ENCODE measurements around the gene UBA1.

The UBA1 gene

GRCh38 chrX:47193475-47194193, at the start of gene UBA1:
TSS of gene UBA1 (plus strand) at chrX:47193829. CDS start at chrX:47198803, 4,974 bp downstream.
- H3K9ac ChIP-seq (ENCODE audit: low read depth, low read length), result peak within 1 kb of the TSS; percentile 94
- H3K4me3 ChIP-seq (ENCODE audit: low read depth, low read length), result peak within 1 kb of the TSS; percentile 96
- peaks cover 24% of the 10 kb centered on the region for H3K36me3 ChIP-seq (ENCODE audit: control insufficient read depth, insufficient read depth, low read length)
- no peaks in the 10 kb centered on the region for H3K9me3 ChIP-seq (ENCODE audit: control insufficient read depth, insufficient read depth, low read length)
- H3K27me3 ChIP-seq (ENCODE audit: control insufficient read depth, insufficient read depth, low read length), result peaks cover 5% of the 10 kb centered on the region
- peaks cover 18% of the 10 kb centered on the region for H3K4me1 ChIP-seq (ENCODE audit: control insufficient read depth, insufficient read depth, low read length)

GRCh38 chrX:47143894-47144625, 49.6 kb upstream of the UBA1 start:
- H3K9ac ChIP-seq (ENCODE audit: low read depth, low read length), result peak overlapping the region; percentile 90
- H3K4me3 ChIP-seq (ENCODE audit: low read depth, low read length), result peak overlapping the region; percentile 81
- peaks cover 12% of the 10 kb centered on the region for H3K36me3 ChIP-seq (ENCODE audit: control insufficient read depth, insufficient read depth, low read length)
- no peaks in the 10 kb centered on the region for H3K27me3 ChIP-seq (ENCODE audit: control insufficient read depth, insufficient read depth, low read length)
- no peaks in the 10 kb centered on the region for H3K9me3 ChIP-seq (ENCODE audit: control insufficient read depth, insufficient read depth, low read length)
- peaks cover 7% of the 10 kb centered on the region for H3K4me1 ChIP-seq (ENCODE audit: control insufficient read depth, insufficient read depth, low read length)

GRCh38 chrX:47144626-47145394, 48.8 kb upstream of the UBA1 start, which contains the start of the genes NDUFB11 and RBM10:
TSS of gene NDUFB11 (minus strand) at chrX:47144702. CDS start at chrX:47144679, 23 bp downstream.
TSS of gene RBM10 (plus strand) at chrX:47145221. CDS start at chrX:47147482, 2,261 bp downstream.
- peaks cover 12% of the 10 kb centered on the region for H3K36me3 ChIP-seq (ENCODE audit: control insufficient read depth, insufficient read depth, low read length)
- H3K27me3 ChIP-seq (ENCODE audit: control insufficient read depth, insufficient read depth, low read length), result no peaks in the 10 kb centered on the region
- peaks cover 7% of the 10 kb centered on the region for H3K4me1 ChIP-seq (ENCODE audit: control insufficient read depth, insufficient read depth, low read length)
- peak within 1 kb of the TSS; percentile 81 for H3K4me3 ChIP-seq (ENCODE audit: low read depth, low read length)
- no peaks in the 10 kb centered on the region for H3K9me3 ChIP-seq (ENCODE audit: control insufficient read depth, insufficient read depth, low read length)
- peak within 1 kb of the TSS; percentile 90 for H3K9ac ChIP-seq (ENCODE audit: low read depth, low read length)

GRCh38 chrX:47145395-47146120, 48.1 kb upstream of the UBA1 start:
- Histone ChIP-seq H3K4me1 (ENCODE audit: control insufficient read depth, insufficient read depth, low read length) (peaks cover 7% of the 10 kb centered on the region), H3K9me3 (ENCODE audit: control insufficient read depth, insufficient read depth, low read length) (no peaks in the 10 kb centered on the region), H3K4me3 (ENCODE audit: low read depth, low read length) (peak overlapping the region; percentile 81), H3K27me3 (ENCODE audit: control insufficient read depth, insufficient read depth, low read length) (no peaks in the 10 kb centered on the region), H3K36me3 (ENCODE audit: control insufficient read depth, insufficient read depth, low read length) (peaks cover 10% of the 10 kb centered on the region), H3K9ac (ENCODE audit: low read depth, low read length) (peak overlapping the region; percentile 85)

- Histone ChIP-seq H3K9me3 (ENCODE audit: control insufficient read depth, insufficient read depth, low read length) (no peaks in the 10 kb centered on the region), H3K4me1 (ENCODE audit: control insufficient read depth, insufficient read depth, low read length) (peaks cover 7% of the 10 kb centered on the region), H3K36me3 (ENCODE audit: control insufficient read depth, insufficient read depth, low read length) (peaks cover 10% of the 10 kb centered on the region), H3K9ac (ENCODE audit: low read depth, low read length) (no peak overlapping the region), H3K4me3 (ENCODE audit: low read depth, low read length) (peak overlapping the region; percentile 81), H3K27me3 (ENCODE audit: control insufficient read depth, insufficient read depth, low read length) (no peaks in the 10 kb centered on the region)
These were observed 47.3 kb upstream of the UBA1 start for GRCh38 chrX:47146121-47146935.

GRCh38 chrX:47146936-47147859, 46.4 kb upstream of the UBA1 start:
- no peak overlapping the region for H3K9ac ChIP-seq (ENCODE audit: low read depth, low read length)

GRCh38 chrX:47148946-47149345, 44.7 kb upstream of the UBA1 start:
- Histone ChIP-seq H3K4me1 (ENCODE audit: control insufficient read depth, insufficient read depth, low read length) (peaks cover 3% of the 10 kb centered on the region), H3K9me3 (ENCODE audit: control insufficient read depth, insufficient read depth, low read length) (no peaks in the 10 kb centered on the region), H3K9ac (ENCODE audit: low read depth, low read length) (no peak overlapping the region), H3K4me3 (ENCODE audit: low read depth, low read length) (no peak overlapping the region), H3K27me3 (ENCODE audit: control insufficient read depth, insufficient read depth, low read length) (no peaks in the 10 kb centered on the region), H3K36me3 (ENCODE audit: control insufficient read depth, insufficient read depth, low read length) (peaks cover 3% of the 10 kb centered on the region)

More at GRCh38 chrX:47146936-47147859, 46.4 kb upstream of the UBA1 start:
- H3K9me3 ChIP-seq (ENCODE audit: control insufficient read depth, insufficient read depth, low read length), result no peaks in the 10 kb centered on the region
- peaks cover 7% of the 10 kb centered on the region for H3K4me1 ChIP-seq (ENCODE audit: control insufficient read depth, insufficient read depth, low read length)
- H3K27me3 ChIP-seq (ENCODE audit: control insufficient read depth, insufficient read depth, low read length), result no peaks in the 10 kb centered on the region
- peak overlapping the region; percentile 81 for H3K4me3 ChIP-seq (ENCODE audit: low read depth, low read length)
- H3K36me3 ChIP-seq (ENCODE audit: control insufficient read depth, insufficient read depth, low read length), result peaks cover 10% of the 10 kb centered on the region

GRCh38 chrX:47151435-47151834, 42.2 kb upstream of the UBA1 start:
- Histone ChIP-seq H3K9me3 (ENCODE audit: control insufficient read depth, insufficient read depth, low read length) (no peaks in the 10 kb centered on the region), H3K9ac (ENCODE audit: low read depth, low read length) (no peak overlapping the region), H3K4me3 (ENCODE audit: low read depth, low read length) (no peak overlapping the region), H3K4me1 (ENCODE audit: control insufficient read depth, insufficient read depth, low read length) (peaks cover 3% of the 10 kb centered on the region), H3K36me3 (ENCODE audit: control insufficient read depth, insufficient read depth, low read length) (peaks cover 3% of the 10 kb centered on the region), H3K27me3 (ENCODE audit: control insufficient read depth, insufficient read depth, low read length) (no peaks in the 10 kb centered on the region)

GRCh38 chrX:47156611-47157520, 36.8 kb upstream of the UBA1 start:
- Histone ChIP-seq H3K9me3 (ENCODE audit: control insufficient read depth, insufficient read depth, low read length) (no peaks in the 10 kb centered on the region), H3K4me1 (ENCODE audit: control insufficient read depth, insufficient read depth, low read length) (no peaks in the 10 kb centered on the region), H3K9ac (ENCODE audit: low read depth, low read length) (no peak overlapping the region), H3K36me3 (ENCODE audit: control insufficient read depth, insufficient read depth, low read length) (peaks cover 4% of the 10 kb centered on the region), H3K4me3 (ENCODE audit: low read depth, low read length) (no peak overlapping the region), H3K27me3 (ENCODE audit: control insufficient read depth, insufficient read depth, low read length) (no peaks in the 10 kb centered on the region)

Measured in iPS-15b (cell line).